GDM1 (cell line): ENCODE results near the gene NACA2.
"Not testable (repeated sequence)": the region's sequence is repeated elsewhere in the genome, so short reads cannot be mapped to it uniquely, and the experiment has no call there.

Experiments
- DNase-seq: peaks from one replicate; lab custom pipeline; 2025; lab: John Stamatoyannopoulos, UW

NACA2 gene

DNA sequence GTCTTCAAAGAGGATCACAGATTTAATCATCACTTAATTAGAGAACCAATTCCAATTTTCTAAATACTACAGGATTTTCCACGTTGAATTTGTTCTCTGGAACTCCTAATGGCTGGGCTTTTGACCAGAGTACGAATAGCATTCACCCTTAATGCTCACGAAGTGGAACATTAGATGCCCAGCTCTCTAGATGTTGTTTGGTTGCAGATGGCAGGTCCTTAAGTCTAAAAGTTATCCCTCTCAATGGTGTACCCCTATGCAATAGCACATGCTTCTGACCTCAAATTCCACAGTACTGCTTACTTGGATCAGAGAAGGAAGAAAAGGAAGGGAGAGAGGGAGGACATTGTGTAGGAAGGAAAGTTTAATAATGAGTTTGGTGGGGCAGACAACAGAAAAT lies 8.6 kb upstream of the NACA2 start:
- no peak for DNase-seq

GRCh38 chr17:61598014-61598413 lies 7.0 kb upstream of the NACA2 start:
- no peak for DNase-seq

GRCh38 chr17:61597607-61598006 lies 6.6 kb upstream of the NACA2 start:
- DNase-seq = no peak

DNA sequence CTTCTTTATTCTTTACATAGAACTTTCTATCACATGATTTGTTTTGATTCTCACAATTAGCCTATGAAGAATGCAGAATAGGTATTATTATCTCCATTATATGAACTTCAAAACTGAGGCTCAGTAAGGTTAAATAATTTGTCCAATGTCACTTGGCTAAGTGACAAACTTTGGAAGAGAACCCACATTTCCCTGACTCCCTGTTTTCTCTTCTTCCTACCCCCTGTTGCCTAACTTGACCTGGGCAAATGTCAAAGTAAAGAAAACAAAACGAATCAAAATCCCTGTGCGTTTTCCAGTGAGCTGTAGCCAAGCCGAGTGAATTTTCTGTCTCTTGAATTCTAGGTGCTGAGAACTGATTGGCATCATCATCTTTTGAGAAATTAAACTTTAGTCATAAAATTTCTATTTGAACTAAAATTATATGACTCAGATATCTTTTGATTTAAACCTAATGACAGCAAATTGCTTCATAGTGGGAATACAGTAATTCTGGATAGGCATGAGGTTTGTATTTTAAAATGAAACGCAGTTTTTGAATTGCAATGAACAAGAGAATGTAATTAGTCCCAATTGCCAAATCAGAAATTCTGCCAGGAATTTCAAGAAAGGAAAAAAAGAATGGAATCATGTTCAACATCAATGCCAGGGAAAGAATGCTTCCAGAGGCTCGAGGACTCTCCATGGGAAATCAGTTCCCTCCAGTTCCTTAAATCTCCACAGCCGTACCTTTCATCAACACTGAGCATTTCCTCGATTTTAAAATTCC lies 4.6 kb upstream of the NACA2 start:
- DNase-seq = no peak

DNA sequence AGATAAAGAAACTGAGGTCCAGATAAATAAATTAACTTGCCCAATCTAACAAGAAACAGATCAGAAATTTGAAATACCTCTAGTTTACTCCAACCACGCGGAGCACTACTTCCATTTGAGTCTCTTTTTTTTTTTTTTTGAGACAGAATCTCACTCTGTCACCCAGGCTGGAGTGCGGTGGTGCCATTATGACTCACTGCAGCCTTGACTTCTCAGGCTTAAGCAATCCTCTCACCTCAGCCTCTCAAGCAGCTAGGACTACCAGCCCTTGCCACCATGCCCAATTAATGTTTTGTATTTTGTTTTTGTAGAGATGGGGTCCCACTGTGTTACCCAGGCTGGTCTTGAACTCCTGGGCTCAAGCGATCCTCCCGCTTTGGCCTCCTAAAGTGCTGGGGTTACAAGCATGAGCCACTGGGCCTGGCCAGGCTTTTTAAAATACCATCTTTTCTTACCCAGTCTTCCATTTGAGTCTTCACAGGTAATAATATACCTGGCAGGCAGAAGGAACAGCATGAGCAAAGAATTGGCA lies 3.3 kb upstream of the NACA2 start:
- DNase-seq = no peak

- no peak for DNase-seq
These were observed 2.4 kb upstream of the NACA2 start for GRCh38 chr17:61593426-61593825.

- no peak for DNase-seq
These were observed 911 bp upstream of the NACA2 start for GRCh38 chr17:61591930-61592329.

- DNase-seq = no peak
These were observed 1.0 kb downstream of the NACA2 start for GRCh38 chr17:61589990-61590389.

- no peak for DNase-seq
These were observed 3.0 kb downstream of the NACA2 start for GRCh38 chr17:61587807-61588660.

GRCh38 chr17:61587242-61587641 lies 3.8 kb downstream of the NACA2 start:
- no peak for DNase-seq

- DNase-seq = not testable (repeated sequence)
These were observed 4.4 kb downstream of the NACA2 start for GRCh38 chr17:61586622-61587021.

DNA sequence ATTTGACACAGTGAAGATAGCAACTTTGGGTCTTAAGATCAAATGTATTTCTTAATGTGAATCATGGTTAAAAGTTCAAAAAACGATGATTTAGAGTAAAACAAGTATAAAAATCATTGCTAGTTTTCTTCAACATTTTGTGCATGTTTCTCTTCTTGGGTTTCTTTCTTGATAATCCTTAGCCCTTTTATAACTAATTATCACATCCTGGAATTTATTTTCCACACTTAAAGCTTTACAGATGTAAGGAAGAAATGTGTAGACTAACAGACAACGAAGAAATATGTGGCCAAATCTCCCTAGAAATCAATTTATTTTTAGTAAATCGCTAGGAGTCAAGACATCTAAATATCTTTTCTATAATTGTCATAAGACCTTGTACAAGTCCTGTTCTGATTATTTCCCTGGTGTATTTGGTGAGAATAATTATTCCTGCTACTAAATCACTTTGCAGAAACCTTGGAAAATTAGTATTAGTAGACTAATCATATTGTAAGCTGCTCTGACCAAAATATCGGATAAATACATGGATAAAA lies 4.9 kb downstream of the NACA2 start:
- DNase-seq = no peak

DNA sequence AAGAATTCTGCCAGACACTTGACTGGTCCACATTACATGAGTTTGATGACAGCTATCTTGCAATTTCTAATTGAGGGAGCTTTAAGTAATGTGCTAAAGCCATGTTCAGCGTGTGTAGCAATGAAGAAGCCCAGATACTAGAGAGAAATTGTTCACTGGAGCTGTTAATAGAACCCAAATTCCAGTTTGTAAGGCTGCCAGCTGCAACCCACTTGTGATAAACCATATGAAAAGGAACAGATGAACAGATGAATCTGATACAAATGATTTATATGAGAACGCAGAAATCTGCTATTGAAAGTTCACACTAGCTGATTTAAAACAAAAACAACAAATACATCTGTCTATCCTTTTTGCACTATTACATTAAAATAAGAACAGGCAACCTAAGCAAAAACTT lies 6.2 kb downstream of the NACA2 start:
- no peak for DNase-seq

- DNase-seq = no peak
These were observed 6.8 kb downstream of the NACA2 start for GRCh38 chr17:61584266-61584665.

DNA sequence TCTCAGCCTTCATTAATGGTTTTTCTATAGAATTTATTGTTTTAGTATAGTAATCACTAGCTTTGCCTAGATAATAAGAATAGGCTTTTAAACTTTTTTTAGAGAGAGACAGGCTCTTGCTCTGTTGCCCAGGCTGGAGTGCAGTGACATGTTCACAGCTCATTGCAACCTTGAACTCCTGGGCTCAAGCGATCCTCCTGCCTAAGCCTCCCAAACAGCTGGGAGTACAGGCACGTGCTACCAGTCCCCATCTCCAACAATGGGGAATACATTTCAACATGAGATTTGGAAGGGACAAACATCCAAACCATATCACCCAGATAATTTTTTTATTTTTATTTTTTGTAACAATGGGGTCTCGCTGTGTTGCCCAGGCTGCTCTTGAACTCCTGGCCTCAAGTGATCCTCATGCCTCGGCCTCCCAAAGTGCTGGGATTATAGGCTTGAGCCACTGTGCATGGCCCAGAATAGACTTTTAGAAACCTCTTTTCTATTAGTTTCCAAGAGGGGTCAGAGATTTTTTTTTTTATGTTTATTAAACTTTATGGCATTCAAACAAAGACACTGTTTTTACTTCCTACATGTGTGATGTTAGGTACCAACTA lies 7.3 kb downstream of the NACA2 start:
- DNase-seq = no peak

DNA sequence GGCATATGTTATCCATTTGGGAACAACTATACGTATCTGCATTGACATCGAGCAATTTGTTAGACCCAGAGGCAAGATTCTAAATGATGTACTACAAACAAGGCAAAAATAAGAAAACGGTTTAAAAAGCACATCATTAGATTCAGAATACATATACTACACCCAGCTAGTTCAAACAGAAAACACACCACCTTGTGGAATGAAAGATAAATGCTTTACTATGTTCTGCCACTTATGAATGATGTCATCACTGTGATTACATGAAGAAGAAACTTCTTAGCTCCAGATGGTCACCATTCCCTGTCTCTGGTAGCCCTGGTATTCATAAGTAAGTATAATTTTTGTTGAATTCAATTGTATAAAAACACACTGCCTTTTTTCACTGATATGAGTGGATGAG lies 7.8 kb downstream of the NACA2 start:
- DNase-seq = peak; percentile 1

- DNase-seq = no peak
These were observed 8.4 kb downstream of the NACA2 start for GRCh38 chr17:61582593-61582992.

- no peak for DNase-seq
These were observed 9.2 kb downstream of the NACA2 start for GRCh38 chr17:61581611-61582349.

DNA sequence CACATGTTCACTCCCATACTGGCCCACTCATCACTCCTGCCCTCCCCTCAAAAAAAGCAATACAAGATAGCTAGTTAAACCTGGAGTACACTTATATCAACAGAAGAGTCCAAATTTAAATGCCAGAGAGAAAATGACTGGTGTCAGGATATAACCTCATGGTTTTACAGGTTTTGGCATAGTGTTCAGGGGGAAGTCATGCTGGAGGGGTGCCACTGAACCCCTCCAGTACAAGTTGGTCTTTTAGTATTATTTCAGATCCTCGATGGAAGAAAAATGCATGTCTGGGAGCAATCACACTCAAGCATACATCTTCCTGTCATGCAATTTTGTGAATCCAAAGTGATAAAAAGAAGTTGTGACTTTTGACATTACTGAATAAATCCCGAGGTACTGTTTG lies 10.5 kb downstream of the NACA2 start:
- no peak for DNase-seq

- DNase-seq = no peak
These were observed 11.1 kb downstream of the NACA2 start for GRCh38 chr17:61579961-61580360.

GRCh38 chr17:61579347-61579746 lies 11.7 kb downstream of the NACA2 start:
- no peak for DNase-seq

GRCh38 chr17:61578645-61579044 lies 12.4 kb downstream of the NACA2 start:
- no peak for DNase-seq
